COLO668 (cell line): ENCODE data around the gene FAT1.
"Not testable (repeated sequence)": the region's sequence is repeated elsewhere in the genome, so short reads cannot be mapped to it uniquely, and the experiment has no call there.

ENCODE experiments used
- DNase-seq: peaks from one replicate; lab custom pipeline; 2025; ENCODE audit not compliant: unreplicated experiment; lab: John Stamatoyannopoulos, UW

The FAT1 gene

GRCh38 chr4:186723292-186724057 lies at the start of gene FAT1:
FAT1 (minus strand) TSS chr4:186723856; CDS start chr4:186709827, 14,029 bp downstream.
- peak; percentile 91 for DNase-seq

GRCh38 chr4:186772936-186773487 lies 49.4 kb upstream of the FAT1 start:
- DNase-seq, result no peak

- DNase-seq, result no peak
Measured at GRCh38 chr4:186771624-186772023, 48.0 kb upstream of the FAT1 start.

GRCh38 chr4:186770481-186771175 lies 47.0 kb upstream of the FAT1 start:
- DNase-seq, result no peak

GRCh38 chr4:186767794-186768193 lies 44.1 kb upstream of the FAT1 start:
- no peak for DNase-seq

GRCh38 chr4:186765673-186766546 lies 42.3 kb upstream of the FAT1 start:
- DNase-seq, result peak; percentile 6

- no peak for DNase-seq
Measured at GRCh38 chr4:186765138-186765537, 41.5 kb upstream of the FAT1 start.

- no peak for DNase-seq
Measured at GRCh38 chr4:186764457-186764856, 40.8 kb upstream of the FAT1 start.

GRCh38 chr4:186762865-186763264 lies 39.2 kb upstream of the FAT1 start:
- no peak for DNase-seq

- DNase-seq, result no peak
Measured at GRCh38 chr4:186762361-186762760, 38.7 kb upstream of the FAT1 start.

GRCh38 chr4:186761956-186762355 lies 38.3 kb upstream of the FAT1 start:
- DNase-seq, result not testable (repeated sequence)

GRCh38 chr4:186761393-186761792 lies 37.7 kb upstream of the FAT1 start:
- DNase-seq, result no peak

GRCh38 chr4:186760576-186760975 lies 36.9 kb upstream of the FAT1 start:
- DNase-seq, result no peak

- no peak for DNase-seq
Measured at GRCh38 chr4:186759990-186760389, 36.3 kb upstream of the FAT1 start.

GRCh38 chr4:186758929-186759682 lies 35.5 kb upstream of the FAT1 start:
- DNase-seq, result no peak

GRCh38 chr4:186757696-186758355 lies 34.2 kb upstream of the FAT1 start:
- no peak for DNase-seq

GRCh38 chr4:186756550-186756949 lies 32.9 kb upstream of the FAT1 start:
- DNase-seq, result not testable (repeated sequence)

- DNase-seq, result no peak
Measured at GRCh38 chr4:186755550-186756519, 32.2 kb upstream of the FAT1 start.

GRCh38 chr4:186754976-186755375 lies 31.3 kb upstream of the FAT1 start:
- DNase-seq, result no peak
